ENCODE results near the gene NCAPD3.
"Not testable (repeated sequence)": the region's sequence is repeated elsewhere in the genome, so short reads cannot be mapped to it uniquely, and the experiment has no call there.

NCAPD3 gene

GRCh38 chr11:134224710-134225664 is 1.2 kb upstream of the NCAPD3 start:
- peak; percentile 56 for DNase-seq (ENCODE audit: low spot score)

GRCh38 chr11:134223121-134223520 is 646 bp downstream of the NCAPD3 start:
- no peak for DNase-seq (ENCODE audit: low spot score)

- no peak for DNase-seq (ENCODE audit: low spot score)
These were observed 7.0 kb downstream of the NCAPD3 start for GRCh38 chr11:134216816-134217215.

GRCh38 chr11:134215836-134216235 is 7.9 kb downstream of the NCAPD3 start:
- no peak for DNase-seq (ENCODE audit: low spot score)

GRCh38 chr11:134207538-134208239 is 16.1 kb downstream of the NCAPD3 start:
- DNase-seq (ENCODE audit: low spot score), result peak; percentile 28

- no peak for DNase-seq (ENCODE audit: low spot score)
These were observed 17.6 kb downstream of the NCAPD3 start for GRCh38 chr11:134206185-134206584.

GRCh38 chr11:134205729-134206128 is 18.0 kb downstream of the NCAPD3 start:
- no peak for DNase-seq (ENCODE audit: low spot score)

- no peak for DNase-seq (ENCODE audit: low spot score)
These were observed 21.1 kb downstream of the NCAPD3 start for GRCh38 chr11:134202661-134203060.

GRCh38 chr11:134200688-134201087 is 23.1 kb downstream of the NCAPD3 start:
- no peak for DNase-seq (ENCODE audit: low spot score)

- DNase-seq (ENCODE audit: low spot score), result no peak
These were observed 24.2 kb downstream of the NCAPD3 start for GRCh38 chr11:134199531-134199930.

GRCh38 chr11:134196756-134197155 is 27.0 kb downstream of the NCAPD3 start:
- no peak for DNase-seq (ENCODE audit: low spot score)

- DNase-seq (ENCODE audit: low spot score), result not testable (repeated sequence)
These were observed 35.7 kb downstream of the NCAPD3 start for GRCh38 chr11:134188092-134188491.

GRCh38 chr11:134181707-134182106 is 42.1 kb downstream of the NCAPD3 start:
- no peak for DNase-seq (ENCODE audit: low spot score)

- no peak for DNase-seq (ENCODE audit: low spot score)
These were observed 45.6 kb downstream of the NCAPD3 start for GRCh38 chr11:134178032-134178674.

GRCh38 chr11:134176284-134176683 is 47.5 kb downstream of the NCAPD3 start:
- DNase-seq (ENCODE audit: low spot score), result no peak

- no peak for DNase-seq (ENCODE audit: low spot score)
These were observed 50.5 kb downstream of the NCAPD3 start for GRCh38 chr11:134173296-134173695.

- DNase-seq (ENCODE audit: low spot score), result no peak
These were observed 51.8 kb downstream of the NCAPD3 start for GRCh38 chr11:134171951-134172350.

- DNase-seq (ENCODE audit: low spot score), result no peak
These were observed 52.9 kb downstream of the NCAPD3 start for GRCh38 chr11:134170919-134171281.

GRCh38 chr11:134170177-134170918 is 53.4 kb downstream of the NCAPD3 start:
- DNase-seq (ENCODE audit: low spot score), result no peak

GRCh38 chr11:134164490-134165370 is 59.0 kb downstream of the NCAPD3 start:
- no peak for DNase-seq (ENCODE audit: low spot score)

GRCh38 chr11:134159652-134160051 is 64.1 kb downstream of the NCAPD3 start:
- DNase-seq (ENCODE audit: low spot score), result no peak

Measured in cerebellar cortex (tissue), 1 donor.